MM.1S (cell line): ENCODE results near the gene RAMP3.

Experiments used
- CTCF ChIP-seq: fragments of 300-600 bp; sonication (generic); IDR thresholded peaks from 2 replicates; pipeline ENCODE4 v1.5.1; 2016; ENCODE audit warnings: antibody characterized with exemption, low read length, mixed read lengths
- EZH2phosphoT487 ChIP-seq: fragments of 300-600 bp; sonication (generic); IDR thresholded peaks from 2 replicates; pipeline ENCODE4 v1.6.1; 2018; ENCODE audit warnings: antibody characterized with exemption, low read length

GRCh38 chr7:45203459-45203858, 45.9 kb downstream of the RAMP3 start:
- no peak for TF ChIP-seq CTCF
- TF ChIP-seq EZH2phosphoT487, result no peak
